Measurements from ENCODE around the gene IVD.

DNA sequence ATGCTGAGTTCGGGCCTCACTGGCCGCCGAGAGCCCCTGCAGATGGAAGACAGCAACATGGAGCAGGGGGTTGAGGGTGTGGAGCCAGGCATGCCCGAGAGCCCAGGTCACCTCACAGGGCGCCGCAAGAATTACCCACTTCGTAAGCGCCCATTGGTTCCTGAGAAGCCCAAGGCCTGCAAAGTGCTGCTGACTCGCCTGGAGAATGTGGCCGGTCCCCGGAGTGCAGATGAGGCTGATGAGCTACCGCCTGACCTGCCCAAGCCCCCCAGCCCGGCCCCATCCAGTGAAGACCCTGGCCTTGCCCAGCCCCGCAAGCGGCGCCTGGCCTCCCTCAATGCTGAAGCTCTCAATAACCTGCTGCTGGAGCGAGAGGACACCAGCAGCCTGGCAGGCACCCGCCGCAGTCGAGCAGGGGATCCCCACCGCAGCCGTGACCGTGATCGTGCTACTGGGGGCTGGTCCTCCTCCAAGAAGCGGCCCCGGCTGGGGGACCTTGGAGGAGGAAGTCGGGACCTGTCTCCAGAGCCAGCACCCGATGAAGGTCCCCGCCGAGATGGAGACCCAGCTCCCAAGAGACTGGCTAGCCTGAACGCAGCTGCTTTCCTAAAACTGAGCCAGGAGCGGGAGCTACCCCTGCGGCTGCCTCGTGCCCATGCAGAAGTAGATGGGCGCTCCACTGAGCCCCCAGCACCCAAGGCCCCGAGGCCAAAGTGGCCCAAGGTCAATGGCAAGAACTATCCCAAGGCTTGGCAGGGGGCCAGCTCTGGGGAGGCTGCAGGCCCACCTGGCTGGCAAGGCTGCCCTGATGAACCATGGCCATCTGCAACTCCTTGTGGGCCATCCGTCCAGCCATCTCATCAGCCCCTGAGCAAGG, 53.1 kb downstream of the IVD start:
- no peak for TF ChIP-seq CTCF (IDR thresholded peaks at IDR 0.05; ENCODE audit: control extremely low read depth in 1 of 3, insufficient read depth in 1 of 3, low read depth in 1 of 3, low read length in 3 of 3)
- TF ChIP-seq POLR2A (IDR thresholded peaks at IDR 0.05; ENCODE audit: control extremely low read depth in 1 of 2, low read depth in 2 of 2, low read length in 2 of 2) = no peak
- TF ChIP-seq SIN3A (conservative IDR thresholded peaks at IDR 0.05 in 1 of 2, IDR thresholded peaks at IDR 0.05 in 1 of 2; ENCODE audit: low read depth in 1 of 2, low read length in 2 of 2) = no peak
- no peak for TF ChIP-seq CHD2 (IDR thresholded peaks at IDR 0.05; ENCODE audit: low read length)
- no peak for TF ChIP-seq EZH2 (IDR thresholded peaks at IDR 0.05; ENCODE audit: low read depth, low read length, severe bottlenecking)
- TF ChIP-seq BACH1 (IDR thresholded peaks at IDR 0.05; ENCODE audit: low read length) = no peak
